ENCODE results near the gene TMTC1.

TMTC1 gene

DNA sequence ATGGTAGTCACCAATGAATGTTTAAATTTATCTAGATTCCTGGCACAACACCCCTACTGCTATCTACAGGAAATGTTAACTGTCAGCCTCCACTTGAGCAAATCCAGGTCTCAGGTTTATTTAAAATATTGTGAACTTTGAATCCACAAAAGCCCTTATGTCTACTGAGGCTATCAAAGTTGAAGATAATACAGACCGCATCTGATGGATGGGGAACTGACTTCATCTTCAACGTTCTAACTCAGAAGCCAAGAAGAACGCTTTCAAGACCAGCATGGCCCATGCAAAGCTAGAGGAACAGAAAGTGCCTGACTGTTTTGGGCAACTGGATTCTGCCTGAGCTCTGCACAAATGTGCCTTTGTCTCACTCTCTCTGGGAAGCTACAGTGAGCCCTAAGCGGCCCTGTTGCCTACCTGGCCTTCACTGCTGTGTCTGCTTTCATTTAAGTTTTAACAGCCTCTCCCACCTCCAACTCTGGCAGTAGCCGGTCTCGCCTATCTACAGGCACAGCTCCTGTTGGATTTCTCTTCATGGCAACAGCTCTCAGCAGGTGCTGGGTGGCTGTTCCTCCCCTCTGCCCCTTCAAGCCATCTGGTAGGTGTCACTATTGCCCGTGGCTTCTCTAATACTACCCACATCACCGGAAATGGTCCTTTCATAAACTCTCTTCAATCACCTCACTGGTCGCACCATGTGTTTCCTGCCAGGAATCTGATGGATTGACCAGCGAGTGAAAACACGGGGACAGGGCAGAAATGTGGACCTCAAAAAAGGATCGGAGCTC is 174.1 kb downstream of the TMTC1 start:
- no peak for DNase-seq (ENCODE audit: low read depth)
- no peak for TF ChIP-seq CTCF (IDR thresholded peaks at IDR 0.05; ENCODE audit: control insufficient read depth, extremely low read depth, insufficient read depth)
- no peak overlapping the region for H3K4me3 ChIP-seq (ENCODE audit: low read depth, low read length)

GRCh38 chr12:29608581-29608980 is 175.2 kb downstream of the TMTC1 start:
- TF ChIP-seq CTCF (IDR thresholded peaks at IDR 0.05; ENCODE audit: control insufficient read depth, extremely low read depth, insufficient read depth), result no peak
- no peak for DNase-seq (ENCODE audit: low read depth)
- no peak overlapping the region for H3K4me3 ChIP-seq (ENCODE audit: low read depth, low read length)

GRCh38 chr12:29599381-29599780 is 184.4 kb downstream of the TMTC1 start:
- TF ChIP-seq CTCF (IDR thresholded peaks at IDR 0.05; ENCODE audit: control insufficient read depth, extremely low read depth, insufficient read depth), result no peak
- no peak for DNase-seq (ENCODE audit: low read depth)
- no peak overlapping the region for H3K4me3 ChIP-seq (ENCODE audit: low read depth, low read length)

- no peak for DNase-seq (ENCODE audit: low read depth)
- TF ChIP-seq CTCF (IDR thresholded peaks at IDR 0.05; ENCODE audit: control insufficient read depth, extremely low read depth, insufficient read depth), result no peak
- no peak overlapping the region for H3K4me3 ChIP-seq (ENCODE audit: low read depth, low read length)
These were observed 188.5 kb downstream of the TMTC1 start for GRCh38 chr12:29595071-29595755.

- H3K4me3 ChIP-seq (ENCODE audit: low read depth, low read length), result no peak overlapping the region
- no peak for DNase-seq (ENCODE audit: low read depth)
- no peak for TF ChIP-seq CTCF (IDR thresholded peaks at IDR 0.05; ENCODE audit: control insufficient read depth, extremely low read depth, insufficient read depth)
These were observed 190.7 kb downstream of the TMTC1 start for GRCh38 chr12:29593001-29593400.

DNA sequence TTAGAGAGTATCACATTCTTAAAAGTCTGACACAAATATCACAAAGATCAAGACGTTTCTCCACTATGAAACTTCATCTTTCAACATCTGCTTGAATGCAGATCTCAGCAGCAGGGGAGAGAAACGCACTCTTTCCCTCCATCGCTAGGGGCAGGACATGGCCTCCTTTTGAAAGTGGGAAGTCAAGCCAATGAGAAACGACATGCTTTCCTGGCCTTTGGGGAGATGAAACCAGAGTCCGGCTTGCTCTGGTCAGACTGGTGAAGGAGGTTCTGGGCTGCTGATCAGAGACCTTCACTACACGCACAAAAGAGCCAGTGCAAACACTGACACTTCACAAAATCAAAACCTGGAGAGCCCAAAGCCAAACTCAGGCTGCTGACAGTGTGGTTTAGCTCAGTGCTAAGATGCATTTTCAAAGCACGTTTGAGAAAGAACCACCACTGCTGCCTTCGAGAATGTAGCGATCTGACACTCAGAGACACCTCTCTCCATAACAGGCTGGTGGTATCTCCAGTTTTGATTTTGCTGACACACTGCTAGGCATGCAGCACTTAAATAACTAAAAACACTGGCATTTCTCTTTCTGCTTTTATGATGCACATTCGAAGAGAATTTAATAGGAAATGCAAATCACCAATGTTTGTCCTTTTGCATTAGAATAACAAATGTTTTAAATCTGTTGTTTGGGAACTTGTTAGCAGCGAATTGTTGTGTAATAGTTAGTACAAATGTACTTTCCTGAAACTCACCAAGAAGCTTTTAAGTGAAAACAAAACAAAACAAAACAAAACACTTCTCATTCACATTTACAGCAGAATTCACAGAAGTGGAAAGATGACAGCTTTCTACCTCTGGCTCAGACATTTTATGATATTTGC is 192.4 kb downstream of the TMTC1 start:
- no peak for DNase-seq (ENCODE audit: low read depth)
- TF ChIP-seq CTCF (IDR thresholded peaks at IDR 0.05; ENCODE audit: control insufficient read depth, extremely low read depth, insufficient read depth), result no peak
- no peak overlapping the region for H3K4me3 ChIP-seq (ENCODE audit: low read depth, low read length)

Measured in LNCaP clone FGC (cell line).